Measurements from ENCODE around the gene TAS2R50.

- TF ChIP-seq POLR2AphosphoS5 (IDR thresholded peaks at IDR 0.05; ENCODE audit: low read depth, low read length), result no peak
- TF ChIP-seq, protein P1, sequence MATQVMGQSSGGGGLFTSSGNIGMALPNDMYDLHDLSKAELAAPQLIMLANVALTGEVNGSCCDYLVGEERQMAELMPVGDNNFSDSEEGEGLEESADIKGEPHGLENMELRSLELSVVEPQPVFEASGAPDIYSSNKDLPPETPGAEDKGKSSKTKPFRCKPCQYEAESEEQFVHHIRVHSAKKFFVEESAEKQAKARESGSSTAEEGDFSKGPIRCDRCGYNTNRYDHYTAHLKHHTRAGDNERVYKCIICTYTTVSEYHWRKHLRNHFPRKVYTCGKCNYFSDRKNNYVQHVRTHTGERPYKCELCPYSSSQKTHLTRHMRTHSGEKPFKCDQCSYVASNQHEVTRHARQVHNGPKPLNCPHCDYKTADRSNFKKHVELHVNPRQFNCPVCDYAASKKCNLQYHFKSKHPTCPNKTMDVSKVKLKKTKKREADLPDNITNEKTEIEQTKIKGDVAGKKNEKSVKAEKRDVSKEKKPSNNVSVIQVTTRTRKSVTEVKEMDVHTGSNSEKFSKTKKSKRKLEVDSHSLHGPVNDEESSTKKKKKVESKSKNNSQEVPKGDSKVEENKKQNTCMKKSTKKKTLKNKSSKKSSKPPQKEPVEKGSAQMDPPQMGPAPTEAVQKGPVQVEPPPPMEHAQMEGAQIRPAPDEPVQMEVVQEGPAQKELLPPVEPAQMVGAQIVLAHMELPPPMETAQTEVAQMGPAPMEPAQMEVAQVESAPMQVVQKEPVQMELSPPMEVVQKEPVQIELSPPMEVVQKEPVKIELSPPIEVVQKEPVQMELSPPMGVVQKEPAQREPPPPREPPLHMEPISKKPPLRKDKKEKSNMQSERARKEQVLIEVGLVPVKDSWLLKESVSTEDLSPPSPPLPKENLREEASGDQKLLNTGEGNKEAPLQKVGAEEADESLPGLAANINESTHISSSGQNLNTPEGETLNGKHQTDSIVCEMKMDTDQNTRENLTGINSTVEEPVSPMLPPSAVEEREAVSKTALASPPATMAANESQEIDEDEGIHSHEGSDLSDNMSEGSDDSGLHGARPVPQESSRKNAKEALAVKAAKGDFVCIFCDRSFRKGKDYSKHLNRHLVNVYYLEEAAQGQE (IDR thresholded peaks at IDR 0.05; ENCODE audit: insufficient read depth in 1 of 2, low read depth in 2 of 2, low read length in 2 of 2), result no peak
Measured at GRCh38 chr12:11031307-11031706, 44.6 kb upstream of the TAS2R50 start, which contains the start of gene TAS2R31.

Measured in PFSK-1 (cell line).